Colon (tissue), 2 donors: ENCODE results near the gene ST3GAL2.
"Not testable (repeated sequence)": the region's sequence is repeated elsewhere in the genome, so short reads cannot be mapped to it uniquely, and the experiment has no call there.

ENCODE experiments used
- FAIRE-seq: peaks from 2 replicates; lab custom pipeline; 2012; peaks lifted over from hg19 to GRCh38; lab: Jason Lieb, UNC
- donor health status: control.
- donor health status: control.

Gene ST3GAL2

DNA sequence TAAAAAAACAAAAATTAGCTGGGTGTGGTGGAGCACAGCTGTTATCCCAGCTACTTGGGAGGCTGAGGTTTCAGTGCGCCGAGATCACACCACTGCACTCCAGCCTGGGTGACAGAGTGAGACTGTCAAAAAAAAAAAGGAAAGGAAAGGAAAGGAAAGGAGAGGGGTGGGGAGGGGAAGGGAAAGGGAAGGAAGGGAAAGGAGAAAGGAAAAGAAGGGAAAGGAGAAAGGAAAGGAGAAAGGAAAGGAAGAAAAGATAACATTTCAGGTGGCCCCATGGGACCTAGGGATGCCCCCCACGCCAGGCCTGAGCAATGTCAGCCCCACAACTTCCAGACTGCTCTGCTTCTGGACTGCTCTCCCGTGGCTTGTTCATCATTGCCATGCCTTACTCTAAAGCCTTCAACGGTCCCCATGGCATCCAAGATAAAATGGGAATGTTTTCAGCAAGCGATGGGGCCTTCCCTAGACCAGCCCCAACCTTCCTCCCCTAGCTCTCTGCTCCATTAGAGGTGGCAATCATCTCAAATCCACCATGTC, 55.4 kb downstream of the ST3GAL2 start:
- FAIRE-seq, result no peak

DNA sequence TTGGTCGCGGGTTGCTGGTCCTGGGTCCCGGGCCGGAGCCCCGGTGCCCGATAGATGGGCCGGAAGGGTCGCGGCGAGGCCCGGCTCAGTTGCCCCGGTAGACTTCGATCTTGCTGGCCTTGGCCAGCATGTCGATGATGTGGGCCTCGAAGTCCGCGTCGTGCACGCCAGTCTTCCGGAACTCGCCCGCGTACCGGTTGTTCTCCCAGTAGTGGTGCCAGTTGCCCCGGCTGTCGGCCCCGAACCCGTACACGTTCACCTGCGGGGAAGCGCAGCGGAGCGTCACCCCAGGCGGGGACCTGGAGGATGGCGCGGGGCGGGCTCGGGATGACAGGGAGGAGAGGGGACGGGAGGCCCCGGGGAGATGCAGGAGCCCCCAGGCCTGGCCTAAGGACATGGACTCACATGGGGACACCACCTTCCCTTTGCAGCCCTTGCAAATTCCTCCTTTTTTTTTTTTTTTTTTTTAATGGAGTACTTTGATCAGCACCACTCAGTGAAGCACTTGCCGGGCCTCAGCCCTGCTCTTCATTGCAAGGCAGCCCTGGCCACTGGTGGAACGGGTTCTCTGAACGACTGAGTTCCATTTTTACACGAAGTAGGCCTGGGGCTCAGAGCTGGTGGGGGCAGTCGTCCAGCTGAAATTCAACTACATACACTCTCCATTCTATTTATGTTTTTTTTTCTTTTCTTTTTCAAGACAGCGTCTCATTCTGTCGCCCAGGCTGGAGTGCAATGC, 57.1 kb downstream of the ST3GAL2 start:
- no peak for FAIRE-seq

DNA sequence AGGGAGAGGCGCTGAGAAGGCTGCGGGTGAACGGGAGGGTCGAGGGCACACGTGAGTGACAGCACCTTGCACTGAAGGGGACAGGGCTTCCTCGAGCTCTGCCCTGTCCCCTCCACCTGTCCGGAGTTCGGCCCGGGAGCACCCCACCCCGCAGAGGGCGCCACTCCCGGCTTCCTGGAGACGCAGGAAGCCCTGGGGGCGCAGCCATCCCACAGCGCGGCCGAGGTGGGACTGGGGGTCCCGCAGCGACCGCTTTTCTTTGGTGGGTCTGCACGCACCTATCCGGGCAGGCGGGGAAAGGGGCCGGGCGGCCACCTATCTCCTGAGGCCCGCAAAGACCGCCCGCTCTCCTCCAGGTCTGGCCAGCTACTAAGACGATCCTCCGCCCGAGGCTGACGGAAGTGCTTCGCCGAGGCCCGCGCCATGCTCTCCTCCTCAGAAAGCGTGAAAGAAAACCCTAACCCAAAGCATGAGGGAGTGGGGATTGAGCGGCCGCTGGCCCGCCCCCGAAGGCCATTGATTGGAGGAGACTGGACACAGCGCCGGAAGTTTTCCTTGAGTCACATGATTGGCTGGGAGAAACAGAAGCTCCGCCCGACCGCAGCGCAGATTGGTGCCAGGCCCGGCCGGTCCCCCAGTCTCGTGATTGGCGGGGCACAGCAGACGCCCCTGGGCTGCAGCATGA, 57.8 kb downstream of the ST3GAL2 start:
- no peak for FAIRE-seq

DNA sequence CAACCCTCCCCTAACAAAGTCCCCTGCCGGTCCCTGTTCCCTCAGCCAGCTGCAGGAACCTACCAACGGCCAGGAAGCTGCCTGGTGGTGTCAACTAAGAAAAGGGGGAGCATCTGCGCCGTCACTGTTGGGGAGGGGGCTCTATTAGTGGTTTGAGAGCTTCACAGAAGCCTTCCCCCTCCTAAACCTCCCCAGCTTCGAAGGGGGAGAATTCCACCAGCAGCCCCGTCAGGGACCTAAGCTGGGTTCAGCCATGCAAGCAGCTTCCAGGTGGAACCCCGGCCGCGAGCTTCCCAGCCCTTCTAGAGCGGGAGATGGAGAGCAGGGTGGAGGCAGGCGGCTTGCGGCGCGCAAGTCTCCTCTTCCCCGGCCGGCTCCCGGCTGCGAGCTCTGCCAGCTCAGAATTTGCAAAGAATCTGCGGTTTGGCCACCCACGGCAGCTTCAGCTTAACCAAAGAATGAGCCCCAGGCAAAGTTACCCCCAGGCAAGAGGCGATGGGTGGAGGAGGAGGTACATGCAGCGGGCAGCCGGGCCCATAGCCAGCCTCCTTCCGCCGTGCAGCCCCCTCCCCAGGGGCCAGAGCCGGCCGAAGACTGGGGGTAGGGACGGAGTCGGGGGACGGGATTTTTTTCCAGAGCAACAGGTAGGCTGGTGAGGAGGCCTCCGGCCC, 58.5 kb downstream of the ST3GAL2 start:
- FAIRE-seq, result no peak

DNA sequence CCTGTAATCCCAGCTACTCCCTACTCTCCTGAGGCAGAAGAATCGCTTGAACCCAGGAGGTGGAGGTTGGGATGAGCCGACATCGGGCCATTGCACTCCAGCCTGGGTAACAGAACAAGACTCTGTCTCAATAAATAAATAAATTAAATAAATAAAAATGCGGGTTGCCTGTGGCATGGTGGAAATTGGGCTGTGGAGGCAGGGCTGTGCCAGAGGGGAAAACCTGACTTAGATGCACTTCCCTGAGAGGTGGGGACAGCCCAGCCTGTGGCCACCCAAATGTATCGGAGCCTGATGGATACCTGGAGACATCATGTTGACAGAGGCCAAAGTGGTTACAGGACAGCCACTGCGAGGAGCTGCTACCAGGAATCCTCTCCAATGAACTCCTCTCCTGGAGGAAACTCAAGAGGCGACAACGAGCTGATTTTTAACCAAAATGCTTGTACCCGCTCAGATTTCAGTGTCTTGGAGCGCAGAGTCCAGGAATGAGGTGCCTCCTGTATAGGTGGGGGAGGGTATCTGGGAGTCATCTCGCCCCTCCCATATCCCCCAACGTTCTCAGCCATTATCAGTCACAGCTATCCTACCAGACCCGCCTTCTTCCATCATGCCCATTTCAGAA, 59.9 kb downstream of the ST3GAL2 start:
- FAIRE-seq, result no peak

DNA sequence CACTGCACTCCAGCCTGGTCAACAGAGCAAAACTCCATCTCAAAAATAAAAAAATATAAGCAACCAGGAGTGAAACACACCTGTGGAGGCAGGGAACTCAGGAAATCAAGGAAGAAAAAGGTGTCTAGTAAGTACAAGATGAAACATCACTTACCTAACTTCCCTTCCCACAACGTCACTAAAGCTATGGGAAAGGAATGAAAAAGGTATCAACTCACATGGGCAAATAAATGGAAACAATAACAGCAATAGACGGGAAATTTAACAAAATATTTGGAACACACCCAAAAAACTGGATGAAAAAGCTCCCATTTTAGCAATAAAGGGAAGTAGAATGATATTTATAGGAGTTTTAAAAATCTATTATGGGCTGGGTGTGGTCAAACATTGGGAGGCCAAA, 61.1 kb downstream of the ST3GAL2 start:
- FAIRE-seq, result no peak

DNA sequence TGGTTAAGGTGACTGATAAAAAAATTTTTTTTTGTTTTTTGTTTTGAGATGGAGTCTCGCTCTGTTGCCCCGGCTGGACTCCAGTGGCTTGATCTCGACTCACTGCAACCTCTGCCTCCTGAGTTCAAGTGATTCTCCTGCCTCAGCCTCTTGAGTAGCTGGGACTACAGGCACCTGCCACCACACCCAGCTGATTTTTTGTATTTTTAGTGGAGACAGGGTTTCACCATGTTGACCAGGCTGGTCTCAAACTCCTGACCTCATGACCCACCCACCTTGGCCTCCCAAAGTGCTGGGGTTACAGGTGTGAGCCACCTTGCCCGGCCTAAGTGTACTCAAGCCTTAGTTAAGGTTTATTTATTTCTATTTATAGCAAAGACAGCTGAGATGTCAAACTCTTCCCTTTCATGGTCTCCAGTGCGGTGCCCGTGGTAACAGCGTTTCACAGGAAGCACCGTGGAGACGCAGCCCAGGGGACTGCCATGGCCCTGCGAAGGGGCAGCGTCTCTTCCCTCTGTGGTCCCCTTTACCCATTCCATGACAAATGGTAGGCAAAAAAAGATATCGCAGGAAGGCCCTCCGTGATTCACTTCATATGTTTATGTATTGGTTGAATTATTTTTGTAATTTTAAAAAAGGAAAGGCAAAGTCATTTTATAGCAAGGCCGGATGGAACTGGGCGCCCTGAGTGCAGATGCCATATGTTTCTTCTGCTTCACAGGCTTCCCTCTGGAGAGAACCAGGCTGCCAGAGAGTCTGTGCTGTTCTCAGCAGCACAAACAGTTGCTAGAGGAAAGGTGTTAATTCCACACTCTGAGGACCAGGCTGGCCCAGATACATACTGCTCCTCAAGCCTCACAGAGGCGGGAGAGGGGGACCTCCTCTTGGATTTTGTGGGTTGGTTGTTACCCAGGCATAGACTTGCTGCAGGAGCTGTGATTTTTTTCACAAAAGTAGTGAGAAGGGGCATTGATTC, 63.0 kb downstream of the ST3GAL2 start:
- no peak for FAIRE-seq

DNA sequence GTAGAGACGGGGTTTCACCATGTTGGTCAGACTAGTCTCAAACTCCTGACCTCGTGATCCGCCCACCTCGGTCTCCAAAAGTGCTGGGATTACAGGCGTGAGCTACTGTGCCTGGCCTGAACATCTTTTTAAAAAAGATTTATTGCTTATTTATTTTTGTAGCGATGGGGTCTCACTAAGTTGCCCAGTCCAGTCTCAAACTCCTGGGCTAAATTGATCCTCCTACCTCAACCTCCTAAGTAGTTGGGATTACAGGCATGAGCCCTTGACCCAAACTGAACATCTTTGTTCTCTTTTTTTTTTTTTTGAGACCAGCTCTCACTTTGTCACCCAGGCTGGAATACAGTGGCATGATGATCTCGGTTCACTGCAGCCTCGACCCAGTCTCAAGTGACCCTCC, 64.7 kb downstream of the ST3GAL2 start:
- no peak for FAIRE-seq

DNA sequence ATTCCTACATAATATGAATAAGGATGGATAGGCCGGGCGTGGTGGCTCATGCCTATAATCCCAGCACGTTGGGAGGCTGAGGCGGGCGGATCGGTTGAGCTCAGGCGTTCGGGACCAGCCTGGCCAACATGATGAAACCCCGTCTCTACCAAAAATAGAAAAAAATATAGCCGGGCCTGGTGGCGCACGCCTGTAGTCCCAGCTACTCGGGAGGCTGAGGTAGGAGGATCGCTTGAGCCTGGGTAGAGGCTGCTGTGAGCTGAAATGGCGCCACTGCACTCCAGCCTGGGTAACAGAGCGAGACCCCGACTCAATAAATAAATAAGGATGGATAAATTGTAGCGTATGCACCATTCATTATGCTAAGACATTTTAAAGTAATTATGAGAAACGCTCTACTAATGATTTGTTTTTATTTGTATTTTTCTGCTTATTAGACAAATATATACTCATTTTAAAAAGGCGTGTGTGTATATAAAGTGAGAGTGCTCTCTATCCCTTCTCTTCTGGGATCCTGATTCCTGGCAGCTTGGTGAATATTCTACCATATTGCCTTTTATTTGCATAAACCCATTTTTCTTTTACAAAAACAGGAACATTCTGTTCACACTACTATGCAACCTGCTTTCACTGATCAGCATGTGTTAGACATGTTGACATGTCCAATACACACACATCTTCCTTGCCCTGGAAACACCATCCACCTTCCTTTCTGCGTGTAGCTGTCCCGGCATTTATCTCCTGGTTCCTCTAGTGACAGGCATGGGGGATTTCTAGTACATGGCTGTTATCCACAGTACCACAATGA, 65.8 kb downstream of the ST3GAL2 start:
- no peak for FAIRE-seq

DNA sequence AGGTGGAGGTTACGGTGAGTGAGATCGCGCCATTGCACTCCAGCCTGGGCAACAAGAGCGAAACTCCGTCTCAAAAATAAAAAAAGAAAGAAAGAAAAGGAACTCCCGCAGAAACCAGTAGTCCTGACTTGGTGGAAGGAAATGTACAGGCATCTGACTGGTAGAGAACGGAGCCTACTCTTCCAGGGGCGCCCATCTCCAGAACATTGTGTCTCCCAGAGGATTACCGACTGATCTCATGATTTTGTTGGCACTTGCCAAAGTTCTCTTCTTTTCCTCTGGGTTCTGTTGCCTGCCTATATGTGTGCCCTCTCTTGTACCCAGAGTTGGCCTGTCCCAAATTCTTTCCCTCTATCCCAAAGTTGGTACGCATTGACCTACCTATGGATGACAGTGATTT, 68.0 kb downstream of the ST3GAL2 start:
- no peak for FAIRE-seq

DNA sequence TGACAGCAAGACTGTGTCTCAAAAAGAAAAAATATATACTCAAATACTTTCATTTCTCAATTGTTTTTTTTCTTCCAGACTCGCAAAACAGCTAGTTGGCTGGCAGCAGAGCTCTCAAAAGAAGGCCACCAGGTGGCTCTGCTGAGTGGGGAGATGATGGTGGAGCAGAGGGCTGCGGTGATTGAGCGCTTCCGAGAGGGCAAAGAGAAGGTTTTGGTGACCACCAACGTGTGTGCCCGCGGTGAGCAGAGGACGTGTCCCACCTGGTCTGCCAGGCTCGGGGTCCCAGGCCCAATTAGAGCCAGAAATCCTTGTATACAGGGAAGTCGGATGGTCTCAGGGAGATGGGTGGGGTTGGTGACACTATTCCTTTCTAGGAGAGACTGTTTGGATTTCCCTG, 68.8 kb downstream of the ST3GAL2 start:
- FAIRE-seq, result not testable (repeated sequence)

DNA sequence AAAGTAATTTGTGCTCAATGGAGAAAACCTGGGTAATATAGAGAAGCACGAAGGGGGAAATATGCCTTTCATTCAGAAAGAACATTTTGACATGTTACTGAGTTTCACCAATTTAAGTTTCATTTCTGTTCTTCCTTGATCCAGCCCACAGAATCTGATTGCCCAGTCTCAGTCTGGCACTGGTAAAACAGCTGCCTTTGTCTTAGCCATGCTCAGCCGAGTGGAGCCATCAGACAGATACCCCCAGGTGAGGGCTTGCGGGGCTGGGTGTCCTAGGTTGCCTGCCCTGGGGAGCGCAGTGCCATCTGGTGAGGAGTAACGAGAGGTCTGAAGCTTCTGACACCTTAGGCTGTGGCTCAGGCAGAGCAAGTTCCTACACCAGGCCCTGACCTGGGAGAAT, 74.5 kb downstream of the ST3GAL2 start:
- no peak for FAIRE-seq

DNA sequence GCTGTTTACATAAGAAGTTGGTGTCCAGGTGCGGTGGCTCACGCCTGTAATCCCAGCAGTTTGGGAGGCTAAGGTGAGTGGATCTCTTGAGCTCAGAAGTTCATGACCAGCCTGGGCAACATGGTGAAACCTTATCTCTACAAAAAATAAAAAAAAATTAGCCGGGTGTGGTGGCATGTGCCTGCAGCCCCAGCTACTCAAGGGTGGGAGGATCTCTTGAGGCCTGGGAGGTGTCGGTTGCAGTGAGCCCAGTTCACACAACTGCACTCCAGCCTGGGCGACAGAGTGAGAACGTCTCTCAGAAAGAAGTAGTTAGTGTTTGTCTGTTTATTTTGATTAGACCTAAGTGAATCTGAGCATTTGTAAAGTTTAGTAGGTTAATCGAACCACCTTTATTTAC, 79.3 kb downstream of the ST3GAL2 start:
- FAIRE-seq, result no peak

DNA sequence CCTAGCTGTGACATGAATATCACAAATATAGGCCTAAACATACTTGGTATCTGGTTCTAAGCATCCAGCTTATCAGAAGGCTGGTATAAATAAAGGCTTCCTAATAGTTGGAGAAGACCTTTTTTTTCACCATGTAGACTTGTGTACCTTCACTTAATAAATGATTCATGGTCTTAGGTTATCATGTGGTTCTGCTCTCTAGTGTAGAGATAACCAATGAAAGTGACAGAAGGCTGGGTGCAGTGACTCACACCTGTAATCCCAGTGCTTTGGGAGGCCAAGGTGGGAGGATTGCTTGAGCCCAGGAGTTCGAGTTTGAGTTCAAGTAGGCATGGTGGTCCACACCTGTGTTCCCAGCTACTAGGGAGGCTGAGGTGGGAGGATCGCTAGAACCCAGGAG, 89.1 kb downstream of the ST3GAL2 start:
- FAIRE-seq, result no peak

DNA sequence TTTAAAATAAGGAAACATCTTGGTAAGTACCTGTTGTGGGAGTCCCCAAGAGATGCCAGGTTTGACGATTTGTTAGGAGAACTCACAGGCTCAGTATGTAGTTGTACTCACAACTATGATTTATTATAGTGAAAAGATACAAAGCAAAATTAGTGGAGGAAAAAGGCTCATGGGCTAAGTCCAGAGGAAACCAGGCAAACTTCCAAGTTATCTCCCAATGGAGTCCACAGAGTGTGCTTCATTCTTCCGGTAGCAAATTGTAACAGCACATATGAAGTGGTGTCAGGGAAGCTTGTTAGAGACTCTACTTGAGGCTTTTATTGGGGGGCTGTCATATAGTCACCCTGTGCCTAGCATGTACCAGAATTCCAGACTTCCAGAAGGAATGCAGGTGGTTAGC, 89.9 kb downstream of the ST3GAL2 start:
- no peak for FAIRE-seq

DNA sequence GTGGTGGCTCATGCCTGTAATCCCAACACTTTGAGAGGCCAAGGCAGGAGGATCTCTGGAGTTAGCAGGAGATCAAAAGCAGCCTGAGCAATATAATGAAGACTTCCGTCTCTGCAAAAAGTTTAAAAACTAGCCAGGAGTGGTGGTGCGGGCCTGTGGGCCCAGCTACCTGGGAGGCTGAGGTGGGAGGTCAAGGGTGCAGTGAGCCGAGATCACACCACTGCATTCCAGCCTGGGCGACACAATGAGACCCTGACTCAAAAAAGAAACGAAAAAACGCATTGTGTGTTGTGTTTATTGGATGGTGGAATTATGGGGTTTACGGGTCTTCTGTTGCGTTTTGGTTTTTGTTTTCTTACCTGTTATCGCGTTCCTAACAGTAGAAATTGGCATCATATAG, 93.1 kb downstream of the ST3GAL2 start:
- FAIRE-seq, result no peak

DNA sequence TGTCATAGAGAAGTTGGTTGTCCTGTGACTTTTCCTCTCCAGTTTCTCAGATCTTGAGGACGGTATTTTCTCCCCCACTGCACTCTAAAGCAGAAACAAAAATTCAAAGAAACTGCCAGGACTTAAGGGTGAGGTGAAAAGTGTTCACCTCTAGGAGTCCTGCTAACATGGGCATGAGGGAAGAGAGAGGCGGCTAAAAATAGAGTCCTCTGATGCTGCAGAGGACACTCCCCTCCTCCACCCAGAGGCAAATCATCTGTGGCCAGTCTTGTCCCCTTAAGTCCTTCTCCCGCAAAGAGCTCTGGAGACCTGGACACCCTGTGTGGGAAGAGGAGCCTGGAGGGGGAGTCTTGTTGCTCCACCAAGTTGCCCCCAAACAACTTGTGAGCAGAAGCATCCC, 96.9 kb downstream of the ST3GAL2 start:
- FAIRE-seq, result no peak

DNA sequence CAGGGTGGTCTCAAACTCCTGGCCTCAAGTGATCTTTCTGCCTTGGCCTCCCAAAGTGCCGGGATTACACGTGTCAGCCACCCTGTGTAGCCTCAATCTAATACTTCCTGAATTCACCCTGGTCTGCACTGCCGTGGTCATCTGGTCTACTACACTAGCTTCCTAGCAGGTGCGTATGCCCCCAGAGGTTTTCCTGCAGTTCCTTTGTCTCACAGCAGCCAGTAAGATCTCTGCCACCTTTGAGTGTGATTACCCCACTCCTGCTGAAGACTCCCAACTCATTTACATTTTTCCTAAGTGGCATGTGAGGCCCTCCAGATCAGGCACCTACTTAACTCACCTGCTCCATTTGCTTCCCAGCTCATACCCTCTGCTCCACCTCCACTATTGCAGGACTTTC, 97.3 kb downstream of the ST3GAL2 start:
- no peak for FAIRE-seq

DNA sequence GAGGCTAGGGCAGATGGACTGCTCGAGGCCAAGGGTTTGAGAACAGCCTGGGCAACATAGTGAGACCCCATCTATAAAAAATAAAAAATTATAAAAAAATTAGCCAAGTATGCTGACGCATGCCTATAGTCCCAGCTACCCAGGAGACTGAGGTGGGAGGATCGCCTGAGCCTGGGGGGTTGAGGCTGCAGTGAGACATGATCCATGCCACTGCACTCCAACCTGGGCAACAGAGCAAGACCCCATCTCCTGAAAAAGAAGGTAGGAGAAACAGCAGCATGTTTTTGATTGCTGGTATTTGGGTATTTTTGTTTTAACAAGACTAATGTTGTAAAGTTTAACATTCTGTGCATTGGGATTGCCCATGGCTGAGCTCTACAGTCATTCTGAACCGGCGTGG, 101.1 kb downstream of the ST3GAL2 start:
- no peak for FAIRE-seq

DNA sequence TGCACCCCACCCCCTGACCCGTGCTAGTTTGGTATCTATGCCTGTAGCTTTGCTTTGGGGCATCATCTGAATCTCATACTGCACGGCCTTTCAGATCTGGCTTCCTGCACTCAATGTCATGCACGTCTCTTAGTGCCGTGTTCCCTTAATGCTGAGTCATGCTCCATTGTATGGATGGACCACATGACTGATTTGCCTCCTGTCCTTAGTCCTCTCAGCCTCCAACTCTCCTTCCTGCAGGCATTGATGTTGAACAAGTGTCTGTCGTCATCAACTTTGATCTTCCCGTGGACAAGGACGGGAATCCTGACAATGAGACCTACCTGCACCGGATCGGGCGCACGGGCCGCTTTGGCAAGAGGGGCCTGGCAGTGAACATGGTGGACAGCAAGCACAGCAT, 106.2 kb downstream of the ST3GAL2 start:
- not testable (repeated sequence) for FAIRE-seq
